EL (cell line): ENCODE measurements around the gene CDC26.
A peak's percentile ranks its signal among the peaks of the same experiment; 100 is the strongest.
"Not testable (repeated sequence)": the region's sequence is repeated elsewhere in the genome, so short reads cannot be mapped to it uniquely, and the experiment has no call there.

ENCODE experiments used
- DNase-seq: peaks from one replicate; pipeline ENCODE4 v3.0.0-alpha.2; 2016

CDC26 gene

GRCh38 chr9:113275157-113276131, at the start of gene CDC26, which contains the start of gene PRPF4:
TSS of gene CDC26 (minus strand) at chr9:113275572. CDS start at chr9:113272507, 3,065 bp downstream.
TSS of gene PRPF4 (plus strand) at chr9:113275658. CDS start at chr9:113275744, 86 bp downstream.
- peak; percentile 99 for DNase-seq

GRCh38 chr9:113322671-113323070, 47.3 kb upstream of the CDC26 start:
- no peak for DNase-seq

- no peak for DNase-seq
Observed at GRCh38 chr9:113320051-113320450, 44.7 kb upstream of the CDC26 start.

GRCh38 chr9:113319054-113319453, 43.7 kb upstream of the CDC26 start:
- no peak for DNase-seq

- no peak for DNase-seq
Observed at GRCh38 chr9:113317777-113318176, 42.4 kb upstream of the CDC26 start.

- DNase-seq, result no peak
Observed at GRCh38 chr9:113316030-113316429, 40.7 kb upstream of the CDC26 start.

- no peak for DNase-seq
Observed at GRCh38 chr9:113315231-113315630, 39.9 kb upstream of the CDC26 start.

GRCh38 chr9:113313261-113313660, 37.9 kb upstream of the CDC26 start:
- DNase-seq, result no peak

- DNase-seq, result no peak
Observed at GRCh38 chr9:113311961-113312360, 36.6 kb upstream of the CDC26 start.

GRCh38 chr9:113310538-113310937, 35.2 kb upstream of the CDC26 start:
- DNase-seq, result no peak

- DNase-seq, result peak; percentile 41
Observed at GRCh38 chr9:113309204-113309813, 33.9 kb upstream of the CDC26 start.

GRCh38 chr9:113307396-113307975, 32.1 kb upstream of the CDC26 start:
- DNase-seq, result no peak

- DNase-seq, result no peak
Observed at GRCh38 chr9:113306566-113306965, 31.2 kb upstream of the CDC26 start.

GRCh38 chr9:113302792-113303418, 27.5 kb upstream of the CDC26 start, which contains the start of gene RNF183:
TSS of gene RNF183 (minus strand) at chr9:113303376. CDS start at chr9:113298184, 5,192 bp downstream.
- no peak for DNase-seq

GRCh38 chr9:113301548-113301947, 26.2 kb upstream of the CDC26 start:
- DNase-seq, result no peak

- DNase-seq, result no peak
Observed at GRCh38 chr9:113299800-113300292, 24.5 kb upstream of the CDC26 start.

- no peak for DNase-seq
Observed at GRCh38 chr9:113298924-113299770, 23.8 kb upstream of the CDC26 start.

- DNase-seq, result no peak
Observed at GRCh38 chr9:113298311-113298710, 22.9 kb upstream of the CDC26 start.

GRCh38 chr9:113296796-113297558, 21.6 kb upstream of the CDC26 start:
- DNase-seq, result no peak

GRCh38 chr9:113296247-113296646, 20.9 kb upstream of the CDC26 start:
- DNase-seq, result not testable (repeated sequence)

GRCh38 chr9:113293285-113293878, 18.0 kb upstream of the CDC26 start:
- peak; percentile 19 for DNase-seq
